ENCODE measurements around the gene AFAP1L1.

AFAP1L1 gene

DNA sequence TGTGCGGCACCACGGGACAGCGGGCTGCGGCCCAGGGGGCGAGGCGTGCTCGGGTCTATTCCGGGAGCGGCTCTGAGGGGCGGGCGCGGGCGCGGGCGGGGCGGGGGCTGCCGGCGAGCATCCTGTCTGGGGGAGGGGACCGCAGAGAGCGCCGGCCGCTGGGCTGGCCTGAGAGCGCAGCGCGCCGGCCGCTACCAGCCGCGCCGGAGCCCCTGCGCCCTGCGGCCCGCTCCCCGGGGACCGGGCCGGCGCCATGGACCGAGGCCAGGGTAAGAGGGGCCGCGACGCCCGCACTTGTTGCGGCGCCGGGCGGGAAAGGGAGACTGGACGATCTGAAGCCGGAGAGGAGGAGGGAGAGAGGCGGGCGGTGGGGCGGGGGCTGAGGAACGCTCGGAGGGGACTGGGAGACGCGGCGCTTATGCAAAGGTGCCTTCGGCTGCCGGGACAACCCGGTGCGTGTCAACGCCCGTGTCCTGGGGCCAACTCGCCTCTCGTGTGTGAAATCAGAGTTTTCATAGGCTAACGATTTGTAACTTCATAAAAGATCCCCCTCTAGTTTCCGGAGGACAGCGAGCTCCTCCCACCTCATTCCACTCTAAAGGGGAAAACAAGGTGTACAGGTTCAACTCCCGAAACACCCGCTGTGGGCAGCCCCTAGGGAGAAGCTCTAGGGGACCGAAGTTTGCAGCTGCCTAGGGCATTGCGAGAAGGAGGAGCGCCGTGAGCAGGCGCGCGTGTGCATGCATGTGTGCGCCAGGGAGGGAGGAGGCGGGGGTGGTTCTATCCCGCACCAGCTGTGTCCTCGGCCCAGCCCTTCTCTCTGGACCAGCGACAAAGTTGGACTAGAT is at the start of gene AFAP1L1:
TSS of gene AFAP1L1 (plus strand) at position 144 of the 848 bp plus-strand sequence. CDS start at position 254, 110 bp downstream.
- no peak for TF ChIP-seq CTCF (IDR thresholded peaks at IDR 0.05; ENCODE audit: control insufficient read depth, insufficient read depth, low read depth, low read length, missing control alignments)
- DNase-seq (ENCODE audit: low read depth) = no peak
- peak within 1 kb of the TSS; percentile 51 for H3K4me3 ChIP-seq (ENCODE audit: control insufficient read depth, low read depth, low read length)

DNA sequence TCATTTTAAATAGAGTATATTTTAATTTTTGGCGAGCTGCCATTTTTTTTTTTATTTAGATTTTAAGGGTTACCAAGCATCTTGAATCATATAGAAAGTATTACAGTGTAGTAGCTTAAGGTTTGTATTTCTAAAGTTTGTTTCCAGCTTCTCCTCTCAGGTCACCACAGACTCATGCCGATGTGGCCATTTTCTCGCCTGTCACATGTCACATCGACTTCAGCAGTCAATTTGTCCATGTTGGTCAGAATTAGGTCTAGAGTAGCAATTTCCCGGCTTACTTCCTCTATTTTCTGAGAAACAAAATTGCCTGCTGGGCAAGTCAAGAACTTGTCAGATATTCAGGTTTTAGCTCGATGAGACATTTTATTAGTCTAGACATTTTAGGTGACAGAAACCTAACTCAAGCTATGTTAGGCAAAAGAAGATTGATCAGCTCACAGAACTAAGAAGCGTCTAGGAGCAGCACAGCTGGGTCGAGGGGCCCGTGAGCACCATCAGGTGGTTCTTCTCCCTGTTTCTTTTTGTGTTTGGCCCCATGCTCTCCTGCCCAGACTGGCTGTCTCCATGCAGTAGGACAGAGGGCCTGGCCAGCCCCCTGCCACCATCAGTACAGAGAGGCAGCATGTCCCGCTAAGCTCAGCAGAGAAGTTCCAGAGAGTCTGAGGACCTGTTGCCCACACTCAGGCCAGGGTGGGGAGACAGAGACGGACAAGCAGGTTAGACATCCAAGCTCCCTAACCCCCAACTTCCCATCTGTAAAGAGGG is 48.4 kb upstream of the AFAP1L1 start:
- H3K4me3 ChIP-seq (ENCODE audit: control insufficient read depth, low read depth, low read length) = no peak overlapping the region
- DNase-seq (ENCODE audit: low read depth) = no peak
- no peak for TF ChIP-seq CTCF (IDR thresholded peaks at IDR 0.05; ENCODE audit: control insufficient read depth, insufficient read depth, low read depth, low read length, missing control alignments)

DNA sequence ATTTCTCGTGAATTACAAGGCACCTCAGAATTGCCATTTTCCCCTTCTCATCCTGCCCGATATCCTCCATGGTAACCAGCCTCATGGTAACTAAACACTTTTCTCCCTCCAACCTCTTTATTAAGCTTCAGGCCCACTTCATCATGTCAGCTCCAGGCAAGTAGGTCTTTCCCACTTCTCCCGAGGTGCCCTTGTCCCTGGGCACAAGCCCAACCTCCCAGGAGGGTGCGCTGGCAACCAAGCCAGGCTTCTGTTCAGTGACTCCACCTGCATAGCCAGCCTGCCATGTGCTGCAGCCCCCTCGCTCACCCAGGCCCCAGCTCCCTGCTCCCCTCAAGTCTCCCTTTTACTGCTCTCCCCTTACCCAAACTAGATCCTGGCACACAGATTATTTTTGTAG is 47.4 kb upstream of the AFAP1L1 start:
- no peak overlapping the region for H3K4me3 ChIP-seq (ENCODE audit: control insufficient read depth, low read depth, low read length)
- no peak for DNase-seq (ENCODE audit: low read depth)
- no peak for TF ChIP-seq CTCF (IDR thresholded peaks at IDR 0.05; ENCODE audit: control insufficient read depth, insufficient read depth, low read depth, low read length, missing control alignments)

- DNase-seq (ENCODE audit: low read depth) = peak; percentile 29
- H3K4me3 ChIP-seq (ENCODE audit: control insufficient read depth, low read depth, low read length) = no peak overlapping the region
- TF ChIP-seq CTCF (IDR thresholded peaks at IDR 0.05; ENCODE audit: control insufficient read depth, insufficient read depth, low read depth, low read length, missing control alignments) = no peak
Measured at GRCh38 chr5:149227168-149227826, 44.4 kb upstream of the AFAP1L1 start.

DNA sequence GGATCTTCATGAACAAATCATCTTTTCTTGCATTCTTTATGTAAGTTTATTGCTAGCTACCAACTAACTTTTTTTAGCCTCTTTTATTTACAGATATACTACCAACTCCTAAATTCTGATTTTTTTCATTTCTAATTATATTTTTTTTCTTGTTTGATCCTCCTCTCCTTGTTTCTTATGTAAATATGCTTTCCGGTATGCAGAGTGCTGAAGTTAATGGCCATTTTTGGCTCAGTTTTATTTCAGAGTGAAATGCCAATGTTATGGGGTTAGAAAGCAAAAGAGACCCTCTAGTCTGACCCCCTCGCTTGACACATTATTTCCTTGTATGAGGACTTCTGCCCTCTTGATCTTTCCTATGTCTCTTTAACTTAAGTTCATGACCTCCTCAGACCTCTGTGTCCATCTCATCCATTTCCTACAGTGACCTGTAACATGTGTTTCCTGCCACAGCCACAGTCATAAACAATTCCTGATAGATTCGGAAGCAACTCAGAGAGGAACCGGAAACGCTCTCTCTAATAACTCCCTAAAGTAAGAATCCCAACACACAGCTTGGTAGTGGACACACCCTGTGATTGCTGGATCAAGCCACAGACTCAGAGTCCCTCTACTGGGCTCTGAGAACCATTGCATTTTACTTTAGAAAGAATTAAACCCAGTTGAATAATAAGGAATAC is 42.9 kb upstream of the AFAP1L1 start:
- no peak overlapping the region for H3K4me3 ChIP-seq (ENCODE audit: control insufficient read depth, low read depth, low read length)
- peak; percentile 77 for DNase-seq (ENCODE audit: low read depth)
- peak; percentile 85 for TF ChIP-seq CTCF (IDR thresholded peaks at IDR 0.05; ENCODE audit: control insufficient read depth, insufficient read depth, low read depth, low read length, missing control alignments)

Data from AG09309 (cell line).